ENCODE results near the gene PPP2R2B.

PPP2R2B gene

DNA sequence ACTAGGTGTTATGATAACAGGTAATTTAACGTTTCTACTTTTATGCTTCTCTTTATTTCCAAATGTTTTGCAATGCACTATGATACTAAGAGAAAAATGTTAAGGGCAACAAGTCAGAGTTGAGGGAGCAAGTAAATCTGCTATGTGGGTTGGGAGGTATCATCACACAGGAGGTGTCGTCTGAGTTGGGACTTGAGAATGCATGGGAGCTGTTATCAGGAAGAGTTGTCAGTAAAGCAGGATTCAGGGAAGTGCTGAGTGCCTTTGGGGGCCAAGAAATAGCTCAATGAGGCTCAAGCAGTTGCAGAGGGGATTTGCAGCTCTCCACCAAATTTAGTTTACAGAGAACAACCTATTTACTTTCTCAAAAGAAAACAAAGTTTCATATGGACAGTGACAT lies 108.0 kb downstream of the PPP2R2B start:
- Histone ChIP-seq H3K9me3 (ENCODE audit: control insufficient read depth, insufficient read depth, low read length) (no peaks in the 10 kb centered on the region), H3K9ac (ENCODE audit: low read depth, low read length) (no peak overlapping the region), H3K36me3 (ENCODE audit: insufficient read depth, low read length) (no peaks in the 10 kb centered on the region), H3K4me1 (ENCODE audit: insufficient read depth, low read length) (peaks cover 3% of the 10 kb centered on the region; the same call in 1 of the 2 replicates)

- Histone ChIP-seq H3K9me3 (ENCODE audit: control insufficient read depth, insufficient read depth, low read length) (no peaks in the 10 kb centered on the region), H3K36me3 (ENCODE audit: insufficient read depth, low read length) (no peaks in the 10 kb centered on the region)
Measured at GRCh38 chr5:146767534-146767933, 111.0 kb downstream of the PPP2R2B start.

DNA sequence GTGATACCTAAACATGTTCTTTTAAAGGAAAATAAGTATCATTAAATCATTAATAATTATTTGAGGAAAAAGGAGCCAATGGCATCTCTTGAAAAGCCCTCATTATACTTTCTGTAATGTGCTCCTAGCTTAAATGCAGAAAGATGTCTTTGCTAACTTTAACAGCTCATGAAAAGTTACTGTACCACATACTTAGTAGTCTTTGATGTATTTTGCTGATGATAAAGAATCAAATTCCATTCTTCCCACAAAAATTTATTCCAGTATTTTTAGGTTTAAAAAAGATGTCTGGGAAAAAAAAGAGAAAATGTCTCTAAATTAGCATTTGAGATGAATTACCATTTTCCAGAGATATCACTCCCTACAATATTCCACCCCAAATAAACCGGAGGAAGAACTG lies 112.5 kb downstream of the PPP2R2B start:
- Histone ChIP-seq H3K36me3 (ENCODE audit: insufficient read depth, low read length) (no peaks in the 10 kb centered on the region), H3K9me3 (ENCODE audit: control insufficient read depth, insufficient read depth, low read length) (no peaks in the 10 kb centered on the region), H3K9ac (ENCODE audit: low read depth, low read length) (no peak overlapping the region), H3K4me1 (ENCODE audit: insufficient read depth, low read length) (peaks cover 3% of the 10 kb centered on the region; the same call in 1 of the 2 replicates)

More at GRCh38 chr5:146767534-146767933, 111.0 kb downstream of the PPP2R2B start:
- H3K4me1 ChIP-seq (ENCODE audit: insufficient read depth, low read length) = peaks cover 3% of the 10 kb centered on the region; the same call in 1 of the 2 replicates
- no peak overlapping the region for H3K9ac ChIP-seq (ENCODE audit: low read depth, low read length)

GRCh38 chr5:146765089-146765832 lies 113.3 kb downstream of the PPP2R2B start:
- no peak overlapping the region for H3K9ac ChIP-seq (ENCODE audit: low read depth, low read length)
- H3K36me3 ChIP-seq (ENCODE audit: insufficient read depth, low read length) = no peaks in the 10 kb centered on the region
- peaks cover 3% of the 10 kb centered on the region; the same call in 1 of the 2 replicates for H3K4me1 ChIP-seq (ENCODE audit: insufficient read depth, low read length)
- H3K9me3 ChIP-seq (ENCODE audit: control insufficient read depth, insufficient read depth, low read length) = no peaks in the 10 kb centered on the region

DNA sequence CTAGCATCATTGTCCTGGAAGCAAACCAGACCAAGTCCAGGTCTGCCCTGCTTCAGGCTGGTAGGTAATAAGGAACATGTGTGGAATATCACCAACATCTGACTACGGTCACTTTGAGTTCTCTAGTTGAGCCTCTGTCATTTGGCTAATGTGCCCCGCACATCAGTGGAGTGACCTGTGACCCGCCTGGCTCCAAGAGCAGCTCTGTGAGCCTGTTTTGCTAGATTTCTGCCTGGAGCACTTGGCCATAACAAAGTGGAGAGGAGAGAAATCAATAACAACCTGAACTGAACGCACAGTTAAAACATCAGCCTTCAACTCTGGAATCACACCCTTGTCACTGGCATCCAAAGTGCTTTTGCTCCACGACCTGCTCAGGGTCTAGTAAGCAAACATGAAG lies 115.7 kb downstream of the PPP2R2B start:
- H3K4me1 ChIP-seq (ENCODE audit: insufficient read depth, low read length) = no peaks in the 10 kb centered on the region
- H3K36me3 ChIP-seq (ENCODE audit: insufficient read depth, low read length) = no peaks in the 10 kb centered on the region
- no peaks in the 10 kb centered on the region for H3K9me3 ChIP-seq (ENCODE audit: control insufficient read depth, insufficient read depth, low read length)
- no peak overlapping the region for H3K9ac ChIP-seq (ENCODE audit: low read depth, low read length)

DNA sequence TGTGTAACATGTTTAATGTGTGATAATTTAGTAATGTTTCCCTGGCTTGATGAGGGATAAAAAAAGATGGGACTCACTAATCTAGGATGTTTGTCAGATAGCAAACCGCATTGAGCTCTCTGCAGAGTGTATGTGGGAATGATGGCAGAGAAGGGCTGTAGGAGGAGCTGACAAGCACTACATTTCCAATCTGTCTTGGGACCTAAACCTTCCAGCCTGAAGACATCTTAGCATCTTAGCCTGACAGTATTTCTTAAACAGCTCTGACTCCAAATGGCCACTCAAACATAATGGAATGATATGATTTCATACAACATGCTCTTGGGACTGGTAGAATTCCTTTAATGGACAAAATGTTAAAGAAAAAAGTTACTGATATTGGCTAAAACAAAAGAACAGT lies 116.7 kb downstream of the PPP2R2B start:
- Histone ChIP-seq H3K9ac (ENCODE audit: low read depth, low read length) (no peak overlapping the region), H3K36me3 (ENCODE audit: insufficient read depth, low read length) (no peaks in the 10 kb centered on the region), H3K4me1 (ENCODE audit: insufficient read depth, low read length) (no peaks in the 10 kb centered on the region), H3K9me3 (ENCODE audit: control insufficient read depth, insufficient read depth, low read length) (no peaks in the 10 kb centered on the region)

GRCh38 chr5:146758938-146759337 lies 119.6 kb downstream of the PPP2R2B start:
- Histone ChIP-seq H3K36me3 (ENCODE audit: insufficient read depth, low read length) (no peaks in the 10 kb centered on the region), H3K4me1 (ENCODE audit: insufficient read depth, low read length) (peaks cover 7% of the 10 kb centered on the region; the same call in 1 of the 2 replicates), H3K9me3 (ENCODE audit: control insufficient read depth, insufficient read depth, low read length) (no peaks in the 10 kb centered on the region; the same call in 1 of the 2 replicates), H3K9ac (ENCODE audit: low read depth, low read length) (no peak overlapping the region)

DNA sequence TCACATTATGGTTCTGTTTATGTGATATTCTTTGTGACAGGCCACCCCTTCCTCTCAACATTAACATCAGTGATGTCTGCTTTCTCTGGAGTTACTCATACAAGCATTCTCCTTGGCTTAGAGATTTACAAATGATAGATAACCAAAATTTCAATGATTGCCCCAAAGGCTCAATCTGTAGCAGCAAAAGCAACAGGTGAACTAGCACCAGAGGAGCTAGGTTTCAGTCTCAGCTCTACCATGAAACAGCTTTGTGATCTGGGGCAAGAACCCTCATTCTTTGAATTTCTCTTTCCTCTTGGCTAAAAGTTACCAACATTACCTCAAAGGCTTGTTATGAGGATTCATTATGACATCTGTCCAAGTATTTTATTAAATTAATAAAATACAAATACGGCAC lies 120.5 kb downstream of the PPP2R2B start:
- Histone ChIP-seq H3K4me1 (ENCODE audit: insufficient read depth, low read length) (peaks cover 10% of the 10 kb centered on the region; the same call in 1 of the 2 replicates), H3K9ac (ENCODE audit: low read depth, low read length) (no peak overlapping the region), H3K9me3 (ENCODE audit: control insufficient read depth, insufficient read depth, low read length) (no peaks in the 10 kb centered on the region; the same call in 1 of the 2 replicates), H3K36me3 (ENCODE audit: insufficient read depth, low read length) (no peaks in the 10 kb centered on the region)

DNA sequence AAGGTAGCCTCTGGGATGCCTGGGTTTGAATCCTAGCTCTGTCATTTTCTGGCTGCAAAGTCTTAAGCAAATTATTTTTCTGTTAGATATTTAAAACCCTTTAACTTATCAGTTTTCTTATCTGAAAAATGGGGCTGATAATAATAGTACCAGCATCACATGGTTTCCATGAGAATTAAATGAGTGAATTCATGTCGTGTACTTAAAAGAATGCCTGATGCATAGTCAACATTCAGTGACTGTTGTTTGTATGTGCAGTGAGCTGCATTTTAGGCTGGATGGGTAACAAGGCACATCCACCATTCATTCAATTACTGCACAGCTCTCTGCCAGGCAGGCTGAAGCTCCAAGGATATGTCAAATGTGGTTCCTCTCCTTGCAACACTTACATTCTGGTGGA lies 122.0 kb downstream of the PPP2R2B start:
- no peak overlapping the region for H3K9ac ChIP-seq (ENCODE audit: low read depth, low read length)
- no peaks in the 10 kb centered on the region for H3K36me3 ChIP-seq (ENCODE audit: insufficient read depth, low read length)
- H3K4me1 ChIP-seq (ENCODE audit: insufficient read depth, low read length) = peaks cover 10% of the 10 kb centered on the region; the same call in 1 of the 2 replicates
- H3K9me3 ChIP-seq (ENCODE audit: control insufficient read depth, insufficient read depth, low read length) = no peaks in the 10 kb centered on the region; the same call in 1 of the 2 replicates

- Histone ChIP-seq H3K4me1 (ENCODE audit: insufficient read depth, low read length) (peaks cover 10% of the 10 kb centered on the region; the same call in 1 of the 2 replicates), H3K36me3 (ENCODE audit: insufficient read depth, low read length) (no peaks in the 10 kb centered on the region), H3K9me3 (ENCODE audit: control insufficient read depth, insufficient read depth, low read length) (no peaks in the 10 kb centered on the region; the same call in 1 of the 2 replicates), H3K9ac (ENCODE audit: low read depth, low read length) (no peak overlapping the region)
Measured at GRCh38 chr5:146755793-146756192, 122.8 kb downstream of the PPP2R2B start.

- peaks cover 10% of the 10 kb centered on the region; the same call in 1 of the 2 replicates for H3K4me1 ChIP-seq (ENCODE audit: insufficient read depth, low read length)
- H3K9ac ChIP-seq (ENCODE audit: low read depth, low read length) = no peak overlapping the region
- H3K36me3 ChIP-seq (ENCODE audit: insufficient read depth, low read length) = no peaks in the 10 kb centered on the region
- H3K9me3 ChIP-seq (ENCODE audit: control insufficient read depth, insufficient read depth, low read length) = no peaks in the 10 kb centered on the region; the same call in 1 of the 2 replicates
Measured at GRCh38 chr5:146754621-146755020, 123.9 kb downstream of the PPP2R2B start.

GRCh38 chr5:146753641-146754040 lies 124.9 kb downstream of the PPP2R2B start:
- H3K36me3 ChIP-seq (ENCODE audit: insufficient read depth, low read length) = no peaks in the 10 kb centered on the region
- H3K9ac ChIP-seq (ENCODE audit: low read depth, low read length) = no peak overlapping the region
- H3K9me3 ChIP-seq (ENCODE audit: control insufficient read depth, insufficient read depth, low read length) = peaks cover under 1% of the 10 kb centered on the region
- H3K4me1 ChIP-seq (ENCODE audit: insufficient read depth, low read length) = peaks cover 10% of the 10 kb centered on the region; the same call in 1 of the 2 replicates

DNA sequence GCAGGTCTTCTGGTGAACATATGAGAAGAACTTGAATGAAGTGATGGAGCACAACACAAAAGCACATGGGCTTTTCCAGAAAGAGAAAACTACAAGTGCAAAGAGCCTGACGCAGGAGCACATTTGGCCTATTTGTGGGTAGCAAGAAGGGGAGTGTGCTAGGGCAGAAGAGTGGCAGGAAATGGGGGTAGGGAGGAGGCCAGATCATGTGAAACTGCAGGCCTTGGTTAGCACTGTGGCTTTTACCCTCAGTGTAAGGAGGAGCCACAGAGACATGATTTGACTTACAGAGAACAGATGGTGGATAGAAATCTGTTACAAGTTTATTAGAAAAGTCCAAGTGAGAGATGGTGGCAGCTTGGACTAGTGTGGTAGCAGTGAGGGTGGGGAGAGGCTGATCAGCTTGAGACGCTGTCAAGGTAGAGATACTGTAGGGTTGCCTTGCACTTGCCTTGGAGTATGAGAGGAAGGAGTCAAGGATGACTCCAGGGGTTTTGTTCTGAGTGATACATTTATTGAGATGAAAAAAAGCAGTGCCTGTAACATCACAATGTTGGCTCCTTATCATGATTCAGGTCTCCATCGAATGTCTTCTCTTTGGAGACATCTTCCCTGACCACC lies 126.7 kb downstream of the PPP2R2B start:
- Histone ChIP-seq H3K9me3 (ENCODE audit: control insufficient read depth, insufficient read depth, low read length) (peaks cover 5% of the 10 kb centered on the region), H3K4me1 (ENCODE audit: insufficient read depth, low read length) (peaks cover 10% of the 10 kb centered on the region; the same call in 1 of the 2 replicates), H3K9ac (ENCODE audit: low read depth, low read length) (no peak overlapping the region), H3K36me3 (ENCODE audit: insufficient read depth, low read length) (no peaks in the 10 kb centered on the region)

DNA sequence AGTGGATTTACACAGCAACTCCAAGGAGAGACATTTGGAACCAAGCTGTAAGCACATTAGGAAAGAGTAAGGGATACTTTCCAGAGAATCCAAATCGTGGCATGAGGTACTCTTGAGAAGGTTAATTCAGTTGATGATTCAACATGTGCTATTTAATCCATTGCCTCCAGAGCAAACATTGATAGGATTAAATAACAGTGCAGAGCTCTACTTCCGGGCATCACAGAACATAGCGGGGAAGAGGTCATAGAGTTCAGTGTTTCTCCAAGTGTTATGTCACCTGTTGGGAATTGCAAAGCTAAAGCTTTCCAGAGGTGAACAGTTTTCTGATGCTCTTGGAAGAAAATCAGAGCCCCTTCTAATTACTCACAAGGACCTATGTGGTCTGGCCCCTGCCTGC lies 127.5 kb downstream of the PPP2R2B start:
- Histone ChIP-seq H3K9me3 (ENCODE audit: control insufficient read depth, insufficient read depth, low read length) (peaks cover 5% of the 10 kb centered on the region), H3K36me3 (ENCODE audit: insufficient read depth, low read length) (no peaks in the 10 kb centered on the region), H3K4me1 (ENCODE audit: insufficient read depth, low read length) (peaks cover 7% of the 10 kb centered on the region; the same call in 1 of the 2 replicates)

GRCh38 chr5:146748533-146748932 lies 130.0 kb downstream of the PPP2R2B start:
- Histone ChIP-seq H3K9ac (ENCODE audit: low read depth, low read length) (no peak overlapping the region), H3K4me1 (ENCODE audit: insufficient read depth, low read length) (peaks cover 8% of the 10 kb centered on the region; the same call in 1 of the 2 replicates), H3K36me3 (ENCODE audit: insufficient read depth, low read length) (no peaks in the 10 kb centered on the region), H3K9me3 (ENCODE audit: control insufficient read depth, insufficient read depth, low read length) (peaks cover 5% of the 10 kb centered on the region)

More for the DNA sequence above, 127.5 kb downstream of the PPP2R2B start:
- H3K9ac ChIP-seq (ENCODE audit: low read depth, low read length) = no peak overlapping the region
